HepG2 (cell line): ENCODE measurements around the gene MON1A. TPM values are rescaled to one million over a fixed set of nuclear protein-coding genes. Genes with fewer than 3 reads are reported as not detected.

Experiments
- ARNT2 ChIP-seq: sonication (generic); formaldehyde crosslinking; IDR thresholded peaks from 2 replicates; pipeline ENCODE4 v1.8.0; 2022; ENCODE audit warnings: mild to moderate bottlenecking, low read depth, missing genetic modification reagents, moderate library complexity
- EZH2 ChIP-seq: conservative IDR thresholded peaks from 2 replicates; pipeline ENCODE4 v1.6.1; 2012; ENCODE audit warnings: mild to moderate bottlenecking, low read depth, low read length, moderate library complexity
- GTF3A ChIP-seq: sonication (generic); formaldehyde crosslinking; conservative IDR thresholded peaks from 2 replicates; pipeline ENCODE4 v1.4.0; 2020; ENCODE audit warnings: mild to moderate bottlenecking, missing genetic modification reagents
- JUND ChIP-seq: sonication (generic); formaldehyde crosslinking; IDR thresholded peaks from 2 replicates; pipeline ENCODE4 v1.8.0; 2022; ENCODE audit warnings: mild to moderate bottlenecking, missing genetic modification reagents
- NFE2 ChIP-seq: sonication (generic); formaldehyde crosslinking; IDR thresholded peaks from 2 replicates; pipeline ENCODE4 v1.4.0; 2020; ENCODE audit warnings: missing genetic modification reagents
- RBM39 ChIP-seq: fragments of 200-400 bp; formaldehyde crosslinking; IDR thresholded peaks from one replicate; pipeline ENCODE4 v1.6.1; 2018; ENCODE audit warnings: antibody characterized with exemption, mild to moderate bottlenecking, low read depth, low read length; ENCODE audit not compliant: poor library complexity, severe bottlenecking
- SALL1 ChIP-seq: sonication (generic); formaldehyde crosslinking; IDR thresholded peaks from 2 replicates; pipeline ENCODE4 v1.8.0; 2022; ENCODE audit warnings: mild to moderate bottlenecking, missing genetic modification reagents
- SNAPC2 ChIP-seq: sonication (generic); formaldehyde crosslinking; IDR thresholded peaks from 2 replicates; pipeline ENCODE4 v1.8.1; 2022; ENCODE audit warnings: mild to moderate bottlenecking, missing genetic modification reagents
- ZNF136 ChIP-seq: sonication (generic); formaldehyde crosslinking; IDR thresholded peaks from 2 replicates; pipeline ENCODE4 v1.8.1; 2022; ENCODE audit warnings: low read depth, mild to moderate bottlenecking, moderate library complexity, missing genetic modification reagents
- ZNF33B ChIP-seq: sonication (generic); formaldehyde crosslinking; IDR thresholded peaks from 2 replicates; pipeline ENCODE4 v1.5.1; 2020; ENCODE audit warnings: mild to moderate bottlenecking, missing genetic modification reagents
- ZNF343 ChIP-seq: sonication (generic); formaldehyde crosslinking; IDR thresholded peaks from 2 replicates; pipeline ENCODE4 v1.4.0; 2020; ENCODE audit warnings: mild to moderate bottlenecking, missing genetic modification reagents
- ZNF589 ChIP-seq: sonication (generic); formaldehyde crosslinking; conservative IDR thresholded peaks from 2 replicates; pipeline ENCODE4 v1.8.0; 2022; ENCODE audit warnings: mild to moderate bottlenecking, moderate library complexity, missing genetic modification reagents
- ZSCAN21 ChIP-seq: sonication (generic); formaldehyde crosslinking; IDR thresholded peaks from 2 replicates; pipeline ENCODE4 v1.8.0; 2022; ENCODE audit warnings: mild to moderate bottlenecking, missing genetic modification reagents, moderate library complexity, borderline replicate concordance
- polyA plus RNA-seq, 8 experiments: library from polyadenylated mRNA; depleted of rRNA in 3 of 8; stranded (reverse) in 7 of 8; unstranded in 1 of 8; fragments of >200 nt; fragmentation: Illumina TruSeq in 4 of 8; extraction: Trizol in 4 of 8; gene quantifications; 2 replicates each; pipeline versions ENCODE4 v1.2.1 to v1.2.3, GENCODE V29; 2011 to 2016; ENCODE audit warnings: low read depth in 4 of 8, missing spikeins in 1 of 8, mixed read lengths in 1 of 8; ENCODE audit not compliant: insufficient read depth in 1 of 8
- total RNA-seq, 5 experiments: library from RNA; depleted of rRNA; stranded (reverse); fragments of >200 nt; fragmentation: Illumina TruSeq; extraction: Trizol; gene quantifications; 2 replicates each; pipeline ENCODE4 v1.2.3, GENCODE V29; 2016; ENCODE audit warnings: low read depth in 1 of 5
- TF ChIP-seq, protein P1 (sequence below): sonication (generic); formaldehyde crosslinking; IDR thresholded peaks from 2 replicates; pipeline ENCODE4 v1.4.0; 2020; ENCODE audit warnings: mild to moderate bottlenecking, missing genetic modification reagents
- TF ChIP-seq, protein P2 (sequence below): sonication (generic); formaldehyde crosslinking; IDR thresholded peaks from 2 replicates; pipeline ENCODE4 v1.8.1; 2022; ENCODE audit warnings: low read depth, mild to moderate bottlenecking, missing genetic modification reagents
- TF ChIP-seq, protein P3 (sequence below): sonication (generic); formaldehyde crosslinking; IDR thresholded peaks from 2 replicates; pipeline ENCODE4 v1.5.1; 2020; ENCODE audit warnings: mild to moderate bottlenecking, moderate library complexity, missing genetic modification reagents
- TF ChIP-seq, protein P4 (sequence below), 2 experiments: sonication (generic) in 1 of 2; formaldehyde crosslinking in 1 of 2; IDR thresholded peaks; 2 replicates each; pipeline versions ENCODE4 v1.4.0 to v1.6.1; 2016 to 2020; ENCODE audit warnings: borderline replicate concordance in 1 of 2, low read depth in 1 of 2, mild to moderate bottlenecking in 1 of 2, missing genetic modification reagents in 1 of 2

MON1A gene
- total and polyA plus RNA-seq, 2 of the 13 experiments (the other 11 are each of a cell fraction or from before 2014, with no cell fraction given), result 4.6 to 9.0 TPM

DNA sequence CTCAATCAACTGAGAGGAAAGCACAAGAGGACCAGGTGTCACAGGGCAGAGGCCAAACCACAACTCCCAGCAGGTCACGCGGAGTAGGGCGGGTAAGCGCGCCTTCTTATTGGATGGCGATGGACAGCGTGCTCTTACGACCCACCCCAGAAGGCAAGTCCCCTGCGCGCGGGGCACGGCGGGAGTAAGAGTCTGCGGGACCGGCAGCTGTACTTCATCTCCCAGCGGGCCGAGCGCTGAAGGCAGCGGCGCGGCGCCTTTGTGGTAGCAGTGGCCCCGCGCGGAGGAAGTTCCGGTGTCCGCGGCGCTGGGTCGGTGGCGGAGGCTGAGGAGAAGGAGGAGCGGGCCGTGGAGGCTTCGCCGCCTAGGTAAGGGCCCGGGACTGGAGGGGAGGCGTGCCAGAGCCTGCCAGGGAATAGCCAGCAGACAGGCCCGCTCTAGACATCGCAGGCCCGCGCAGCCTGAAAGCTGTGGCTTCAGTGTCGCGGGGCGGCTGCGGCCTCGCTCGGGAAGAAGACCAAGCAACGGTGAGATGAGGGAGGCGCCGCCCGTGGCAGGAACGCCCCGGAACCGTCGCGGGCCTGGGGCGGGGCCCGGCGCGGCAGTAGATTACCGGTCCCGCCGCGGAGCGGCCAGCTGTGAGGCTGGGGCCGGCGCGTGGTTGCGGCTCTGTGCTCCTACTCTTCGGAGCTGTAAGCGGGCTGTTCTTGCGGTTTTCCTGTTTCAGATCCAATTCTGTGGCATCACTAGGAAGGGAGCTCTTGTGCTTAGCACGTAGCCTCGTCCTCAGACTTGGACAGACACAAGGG is 10.5 kb upstream of the MON1A start, which contains the start of gene RBM6 (continued):
- TF ChIP-seq, protein P1, sequence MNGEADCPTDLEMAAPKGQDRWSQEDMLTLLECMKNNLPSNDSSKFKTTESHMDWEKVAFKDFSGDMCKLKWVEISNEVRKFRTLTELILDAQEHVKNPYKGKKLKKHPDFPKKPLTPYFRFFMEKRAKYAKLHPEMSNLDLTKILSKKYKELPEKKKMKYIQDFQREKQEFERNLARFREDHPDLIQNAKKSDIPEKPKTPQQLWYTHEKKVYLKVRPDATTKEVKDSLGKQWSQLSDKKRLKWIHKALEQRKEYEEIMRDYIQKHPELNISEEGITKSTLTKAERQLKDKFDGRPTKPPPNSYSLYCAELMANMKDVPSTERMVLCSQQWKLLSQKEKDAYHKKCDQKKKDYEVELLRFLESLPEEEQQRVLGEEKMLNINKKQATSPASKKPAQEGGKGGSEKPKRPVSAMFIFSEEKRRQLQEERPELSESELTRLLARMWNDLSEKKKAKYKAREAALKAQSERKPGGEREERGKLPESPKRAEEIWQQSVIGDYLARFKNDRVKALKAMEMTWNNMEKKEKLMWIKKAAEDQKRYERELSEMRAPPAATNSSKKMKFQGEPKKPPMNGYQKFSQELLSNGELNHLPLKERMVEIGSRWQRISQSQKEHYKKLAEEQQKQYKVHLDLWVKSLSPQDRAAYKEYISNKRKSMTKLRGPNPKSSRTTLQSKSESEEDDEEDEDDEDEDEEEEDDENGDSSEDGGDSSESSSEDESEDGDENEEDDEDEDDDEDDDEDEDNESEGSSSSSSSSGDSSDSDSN (CRISPR knock-in tag), result peak; percentile 92
- TF ChIP-seq ZNF343, result no peak; the same call in 1 of the 2 replicates
- peak; percentile 82 for TF ChIP-seq ARNT2 (CRISPR knock-in tag)
- 0 out of 2 replicates have a peak, but pooled peaks have one; percentile 72 for TF ChIP-seq ZNF136 (CRISPR knock-in tag)
- no peak for TF ChIP-seq SNAPC2 (CRISPR knock-in tag)
- peak; percentile 72 for TF ChIP-seq SALL1
- TF ChIP-seq EZH2, result no peak
- TF ChIP-seq ZNF589, result no peak
- TF ChIP-seq RBM39, result peak; percentile 88
- TF ChIP-seq JUND, result no peak
- no peak for TF ChIP-seq GTF3A (CRISPR knock-in tag)
- TF ChIP-seq, protein P2, sequence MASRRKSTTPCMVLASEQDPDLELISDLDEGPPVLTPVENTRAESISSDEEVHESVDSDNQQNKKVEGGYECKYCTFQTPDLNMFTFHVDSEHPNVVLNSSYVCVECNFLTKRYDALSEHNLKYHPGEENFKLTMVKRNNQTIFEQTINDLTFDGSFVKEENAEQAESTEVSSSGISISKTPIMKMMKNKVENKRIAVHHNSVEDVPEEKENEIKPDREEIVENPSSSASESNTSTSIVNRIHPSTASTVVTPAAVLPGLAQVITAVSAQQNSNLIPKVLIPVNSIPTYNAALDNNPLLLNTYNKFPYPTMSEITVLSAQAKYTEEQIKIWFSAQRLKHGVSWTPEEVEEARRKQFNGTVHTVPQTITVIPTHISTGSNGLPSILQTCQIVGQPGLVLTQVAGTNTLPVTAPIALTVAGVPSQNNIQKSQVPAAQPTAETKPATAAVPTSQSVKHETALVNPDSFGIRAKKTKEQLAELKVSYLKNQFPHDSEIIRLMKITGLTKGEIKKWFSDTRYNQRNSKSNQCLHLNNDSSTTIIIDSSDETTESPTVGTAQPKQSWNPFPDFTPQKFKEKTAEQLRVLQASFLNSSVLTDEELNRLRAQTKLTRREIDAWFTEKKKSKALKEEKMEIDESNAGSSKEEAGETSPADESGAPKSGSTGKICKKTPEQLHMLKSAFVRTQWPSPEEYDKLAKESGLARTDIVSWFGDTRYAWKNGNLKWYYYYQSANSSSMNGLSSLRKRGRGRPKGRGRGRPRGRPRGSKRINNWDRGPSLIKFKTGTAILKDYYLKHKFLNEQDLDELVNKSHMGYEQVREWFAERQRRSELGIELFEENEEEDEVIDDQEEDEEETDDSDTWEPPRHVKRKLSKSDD, result 0 out of 2 replicates have a peak, but pooled peaks have one; percentile 52
- TF ChIP-seq NFE2, result no peak
- TF ChIP-seq, protein P3, sequence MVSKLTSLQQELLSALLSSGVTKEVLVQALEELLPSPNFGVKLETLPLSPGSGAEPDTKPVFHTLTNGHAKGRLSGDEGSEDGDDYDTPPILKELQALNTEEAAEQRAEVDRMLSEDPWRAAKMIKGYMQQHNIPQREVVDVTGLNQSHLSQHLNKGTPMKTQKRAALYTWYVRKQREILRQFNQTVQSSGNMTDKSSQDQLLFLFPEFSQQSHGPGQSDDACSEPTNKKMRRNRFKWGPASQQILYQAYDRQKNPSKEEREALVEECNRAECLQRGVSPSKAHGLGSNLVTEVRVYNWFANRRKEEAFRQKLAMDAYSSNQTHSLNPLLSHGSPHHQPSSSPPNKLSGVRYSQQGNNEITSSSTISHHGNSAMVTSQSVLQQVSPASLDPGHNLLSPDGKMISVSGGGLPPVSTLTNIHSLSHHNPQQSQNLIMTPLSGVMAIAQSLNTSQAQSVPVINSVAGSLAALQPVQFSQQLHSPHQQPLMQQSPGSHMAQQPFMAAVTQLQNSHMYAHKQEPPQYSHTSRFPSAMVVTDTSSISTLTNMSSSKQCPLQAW (CRISPR knock-in tag), result peak; percentile 60
- TF ChIP-seq, protein P4, sequence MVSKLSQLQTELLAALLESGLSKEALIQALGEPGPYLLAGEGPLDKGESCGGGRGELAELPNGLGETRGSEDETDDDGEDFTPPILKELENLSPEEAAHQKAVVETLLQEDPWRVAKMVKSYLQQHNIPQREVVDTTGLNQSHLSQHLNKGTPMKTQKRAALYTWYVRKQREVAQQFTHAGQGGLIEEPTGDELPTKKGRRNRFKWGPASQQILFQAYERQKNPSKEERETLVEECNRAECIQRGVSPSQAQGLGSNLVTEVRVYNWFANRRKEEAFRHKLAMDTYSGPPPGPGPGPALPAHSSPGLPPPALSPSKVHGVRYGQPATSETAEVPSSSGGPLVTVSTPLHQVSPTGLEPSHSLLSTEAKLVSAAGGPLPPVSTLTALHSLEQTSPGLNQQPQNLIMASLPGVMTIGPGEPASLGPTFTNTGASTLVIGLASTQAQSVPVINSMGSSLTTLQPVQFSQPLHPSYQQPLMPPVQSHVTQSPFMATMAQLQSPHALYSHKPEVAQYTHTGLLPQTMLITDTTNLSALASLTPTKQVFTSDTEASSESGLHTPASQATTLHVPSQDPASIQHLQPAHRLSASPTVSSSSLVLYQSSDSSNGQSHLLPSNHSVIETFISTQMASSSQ (IDR thresholded peaks at IDR 0.05; ENCODE audit: low read depth), result no peak
- TF ChIP-seq, protein P4 (CRISPR knock-in tag; IDR thresholded peaks at IDR 0.05; ENCODE audit: borderline replicate concordance), result no peak; the same call in 1 of the 2 replicates
- TF ChIP-seq ZSCAN21 (CRISPR knock-in tag), result peak; percentile 68
- peak; percentile 66; the same call in 1 of the 2 replicates for TF ChIP-seq ZNF33B (CRISPR knock-in tag)
